KMS-11 (cell line): ENCODE results near the gene LPAR1.

Experiments
- H2AFZ ChIP-seq: fragments of 200-600 bp; sonication (generic); 2 replicates; pipeline ENCODE4 v1.6.1; 2016; ENCODE audit warnings: antibody characterized with exemption, mixed run types, low read depth
- H3K27ac ChIP-seq: fragments of 200-600 bp; sonication (generic); 2 replicates; pipeline ENCODE4 v1.6.1; 2016; ENCODE audit warnings: mild to moderate bottlenecking, mixed run types
- H3K27me3 ChIP-seq: fragments of 200-600 bp; sonication (generic); 2 replicates; pipeline ENCODE4 v1.6.1; 2017; ENCODE audit warnings: mild to moderate bottlenecking, low read depth, mixed run types, moderate library complexity; ENCODE audit not compliant: insufficient read depth
- H3K36me3 ChIP-seq: fragments of 200-600 bp; sonication (generic); 2 replicates; pipeline ENCODE4 v1.6.1; 2017; ENCODE audit warnings: mild to moderate bottlenecking, mixed run types; ENCODE audit not compliant: insufficient read depth
- H3K4me1 ChIP-seq: fragments of 200-600 bp; sonication (generic); 2 replicates; pipeline ENCODE4 v1.6.1; 2016; ENCODE audit warnings: mild to moderate bottlenecking, low read depth, mixed run types; ENCODE audit not compliant: poor library complexity, severe bottlenecking
- H3K4me2 ChIP-seq: fragments of 200-600 bp; sonication (generic); 2 replicates; pipeline ENCODE4 v1.7.0; 2016; ENCODE audit warnings: mild to moderate bottlenecking, mixed run types
- H3K4me3 ChIP-seq: fragments of 200-600 bp; sonication (generic); IDR thresholded peaks from 2 replicates; pipeline ENCODE4 v1.6.1; 2017; ENCODE audit warnings: low read depth, low read length, mixed read lengths; ENCODE audit not compliant: insufficient read depth
- H3K79me2 ChIP-seq: fragments of 200-600 bp; sonication (generic); 2 replicates; pipeline ENCODE4 v1.6.1; 2016; ENCODE audit warnings: low read depth, mixed run types; ENCODE audit not compliant: insufficient read depth
- H3K9ac ChIP-seq: fragments of 200-600 bp; sonication (generic); 2 replicates; pipeline ENCODE4 v1.6.1; 2016; ENCODE audit warnings: mild to moderate bottlenecking, mixed run types
- H4K20me1 ChIP-seq: fragments of 200-600 bp; sonication (generic); 2 replicates; pipeline ENCODE4 v1.6.1; 2016; ENCODE audit warnings: mild to moderate bottlenecking, mixed run types; ENCODE audit not compliant: insufficient read depth
- TF ChIP-seq, protein P1 (sequence below): fragments of 200-600 bp; sonication (generic); conservative IDR thresholded peaks from 2 replicates; pipeline ENCODE4 v1.6.1; 2017; ENCODE audit warnings: low read depth, mild to moderate bottlenecking, antibody characterized with exemption, low read length, moderate library complexity, mixed read lengths

Gene LPAR1

GRCh38 chr9:110835859-110836271 is 202.4 kb downstream of the LPAR1 start:
- Histone ChIP-seq H3K36me3 (no peaks in the 10 kb centered on the region), H3K4me3 (no peak overlapping the region), H3K4me1 (no peaks in the 10 kb centered on the region), H3K27ac (no peak overlapping the region), H3K4me2 (no peak overlapping the region), H2AFZ (no peak overlapping the region), H3K27me3 (no peaks in the 10 kb centered on the region), H4K20me1 (no peaks in the 10 kb centered on the region), H3K79me2 (no peaks in the 10 kb centered on the region), H3K9ac (no peak overlapping the region)
- TF ChIP-seq, protein P1, sequence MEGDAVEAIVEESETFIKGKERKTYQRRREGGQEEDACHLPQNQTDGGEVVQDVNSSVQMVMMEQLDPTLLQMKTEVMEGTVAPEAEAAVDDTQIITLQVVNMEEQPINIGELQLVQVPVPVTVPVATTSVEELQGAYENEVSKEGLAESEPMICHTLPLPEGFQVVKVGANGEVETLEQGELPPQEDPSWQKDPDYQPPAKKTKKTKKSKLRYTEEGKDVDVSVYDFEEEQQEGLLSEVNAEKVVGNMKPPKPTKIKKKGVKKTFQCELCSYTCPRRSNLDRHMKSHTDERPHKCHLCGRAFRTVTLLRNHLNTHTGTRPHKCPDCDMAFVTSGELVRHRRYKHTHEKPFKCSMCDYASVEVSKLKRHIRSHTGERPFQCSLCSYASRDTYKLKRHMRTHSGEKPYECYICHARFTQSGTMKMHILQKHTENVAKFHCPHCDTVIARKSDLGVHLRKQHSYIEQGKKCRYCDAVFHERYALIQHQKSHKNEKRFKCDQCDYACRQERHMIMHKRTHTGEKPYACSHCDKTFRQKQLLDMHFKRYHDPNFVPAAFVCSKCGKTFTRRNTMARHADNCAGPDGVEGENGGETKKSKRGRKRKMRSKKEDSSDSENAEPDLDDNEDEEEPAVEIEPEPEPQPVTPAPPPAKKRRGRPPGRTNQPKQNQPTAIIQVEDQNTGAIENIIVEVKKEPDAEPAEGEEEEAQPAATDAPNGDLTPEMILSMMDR, result no peak

DNA sequence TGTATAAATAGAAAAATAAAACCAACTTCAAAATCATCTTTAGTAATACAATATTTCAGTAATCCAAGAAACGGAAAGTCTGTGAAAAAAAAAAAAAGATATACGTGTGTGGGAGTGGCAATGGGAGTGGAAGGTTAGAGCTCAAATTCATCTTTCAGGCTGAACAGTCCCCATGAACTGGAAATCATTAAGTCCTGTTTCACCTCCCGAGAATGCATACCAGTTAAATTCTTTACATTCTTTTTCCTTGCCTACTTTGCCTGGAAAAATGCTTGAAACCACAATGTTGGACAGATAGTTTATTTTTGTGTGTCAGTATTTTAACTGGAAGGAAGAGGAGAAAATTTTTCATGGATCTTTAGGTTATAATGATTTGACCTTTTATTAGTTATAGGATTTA is 202.9 kb downstream of the LPAR1 start:
- no peaks in the 10 kb centered on the region for H3K4me1 ChIP-seq
- no peaks in the 10 kb centered on the region for H3K79me2 ChIP-seq
- H3K36me3 ChIP-seq, result no peaks in the 10 kb centered on the region
- no peak overlapping the region for H2AFZ ChIP-seq
- no peak overlapping the region for H3K9ac ChIP-seq
- H4K20me1 ChIP-seq, result no peaks in the 10 kb centered on the region
- H3K27ac ChIP-seq, result no peak overlapping the region
- H3K27me3 ChIP-seq, result no peaks in the 10 kb centered on the region
- no peak overlapping the region for H3K4me3 ChIP-seq
- H3K4me2 ChIP-seq, result no peak overlapping the region
- TF ChIP-seq, protein P1, result no peak

DNA sequence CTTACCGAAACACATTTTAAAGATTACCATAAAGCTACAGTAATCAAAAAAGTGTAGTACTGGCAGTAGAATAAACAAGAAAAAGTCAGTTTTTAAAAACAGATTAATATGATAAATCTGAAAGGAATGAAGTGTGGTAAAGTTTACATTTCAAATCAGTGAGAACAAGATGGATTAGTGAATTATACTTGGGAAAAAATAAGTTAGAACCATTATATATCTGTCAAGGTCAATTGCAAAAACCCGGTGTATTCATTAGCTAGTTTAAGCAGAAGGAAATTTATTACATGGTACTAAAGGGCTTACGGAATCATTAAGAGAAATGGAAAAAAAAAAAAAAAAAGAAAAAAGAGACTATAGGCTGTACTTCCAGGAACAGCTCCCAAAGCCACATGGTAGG is 205.3 kb downstream of the LPAR1 start:
- Histone ChIP-seq H3K9ac (no peak overlapping the region), H2AFZ (no peak overlapping the region), H3K4me2 (no peak overlapping the region), H3K36me3 (no peaks in the 10 kb centered on the region), H4K20me1 (no peaks in the 10 kb centered on the region), H3K27ac (no peak overlapping the region), H3K79me2 (no peaks in the 10 kb centered on the region), H3K4me3 (no peak overlapping the region), H3K27me3 (no peaks in the 10 kb centered on the region), H3K4me1 (no peaks in the 10 kb centered on the region)
- TF ChIP-seq, protein P1, result no peak

DNA sequence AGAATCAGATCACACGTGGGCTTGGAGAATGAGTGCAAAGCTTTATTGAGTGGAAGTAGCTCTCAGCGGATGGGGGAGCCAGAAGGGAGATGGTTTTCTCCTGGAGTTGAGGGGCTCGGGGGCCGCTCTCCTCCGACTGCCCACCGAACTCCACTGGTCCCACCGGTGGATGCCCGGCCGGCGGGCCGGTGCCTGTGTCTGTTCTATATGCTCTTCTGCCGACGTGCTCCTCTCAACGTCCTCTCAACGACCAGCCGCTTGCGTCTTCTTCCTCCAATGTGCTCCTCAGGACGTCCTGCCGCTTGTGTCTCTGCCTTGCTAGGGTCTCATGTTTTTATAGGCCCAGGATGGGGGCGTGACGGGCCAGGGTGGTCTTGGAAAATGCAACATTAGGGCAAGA is 207.8 kb downstream of the LPAR1 start:
- H3K4me1 ChIP-seq, result no peaks in the 10 kb centered on the region
- no peaks in the 10 kb centered on the region for H4K20me1 ChIP-seq
- no peak overlapping the region for H2AFZ ChIP-seq
- H3K9ac ChIP-seq, result no peak overlapping the region
- no peaks in the 10 kb centered on the region for H3K27me3 ChIP-seq
- no peaks in the 10 kb centered on the region for H3K36me3 ChIP-seq
- H3K79me2 ChIP-seq, result no peaks in the 10 kb centered on the region
- no peak overlapping the region for H3K4me3 ChIP-seq
- H3K4me2 ChIP-seq, result no peak overlapping the region
- H3K27ac ChIP-seq, result no peak overlapping the region
- TF ChIP-seq, protein P1, result no peak
